22Rv1 (cell line): ENCODE data around the gene CRYGN.

ENCODE experiments used
- ZFX ChIP-seq: fragments of 450-650 bp; IDR thresholded peaks from 2 replicates; pipeline ENCODE4 v1.6.1; 2017; ENCODE audit warnings: antibody characterized with exemption, borderline replicate concordance
- TF ChIP-seq, protein P1 (sequence below): fragments of 450-650 bp; IDR thresholded peaks from 2 replicates; pipeline ENCODE4 v1.5.1; 2017; ENCODE audit warnings: mild to moderate bottlenecking

DNA sequence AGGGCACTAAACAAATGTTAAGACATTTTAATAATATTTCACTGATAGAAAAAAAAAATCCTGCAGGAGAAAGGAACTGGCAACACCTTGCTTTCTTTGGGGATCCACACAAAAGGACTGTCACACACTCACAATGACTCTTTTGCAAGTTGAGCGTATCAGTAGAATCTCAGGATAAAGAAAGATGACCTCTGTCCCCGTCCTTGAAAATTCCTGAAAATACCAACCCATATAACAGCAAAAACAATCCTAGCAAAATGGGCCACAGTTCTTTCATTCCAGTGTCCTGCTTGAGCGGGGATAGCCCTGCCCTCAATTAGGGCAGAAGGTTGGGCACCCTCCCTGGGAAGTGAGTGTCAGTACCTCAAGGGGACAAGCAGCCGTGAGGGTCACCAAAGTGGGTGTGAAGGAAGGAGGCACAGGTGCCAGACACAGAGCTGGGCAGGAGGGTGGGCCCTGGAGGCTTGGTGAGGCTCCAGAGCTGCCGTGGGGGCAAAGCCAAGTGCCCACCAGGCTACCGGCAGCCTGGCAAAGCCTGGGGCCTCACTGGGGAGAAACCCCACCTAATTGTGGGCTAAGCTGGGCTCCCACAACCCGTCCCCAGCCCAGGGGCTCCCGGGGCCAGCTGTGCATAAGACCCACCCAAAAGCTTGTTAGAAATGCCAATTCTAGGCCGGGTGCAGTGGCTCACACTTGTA, 32.9 kb downstream of the CRYGN start:
- TF ChIP-seq, protein P1, sequence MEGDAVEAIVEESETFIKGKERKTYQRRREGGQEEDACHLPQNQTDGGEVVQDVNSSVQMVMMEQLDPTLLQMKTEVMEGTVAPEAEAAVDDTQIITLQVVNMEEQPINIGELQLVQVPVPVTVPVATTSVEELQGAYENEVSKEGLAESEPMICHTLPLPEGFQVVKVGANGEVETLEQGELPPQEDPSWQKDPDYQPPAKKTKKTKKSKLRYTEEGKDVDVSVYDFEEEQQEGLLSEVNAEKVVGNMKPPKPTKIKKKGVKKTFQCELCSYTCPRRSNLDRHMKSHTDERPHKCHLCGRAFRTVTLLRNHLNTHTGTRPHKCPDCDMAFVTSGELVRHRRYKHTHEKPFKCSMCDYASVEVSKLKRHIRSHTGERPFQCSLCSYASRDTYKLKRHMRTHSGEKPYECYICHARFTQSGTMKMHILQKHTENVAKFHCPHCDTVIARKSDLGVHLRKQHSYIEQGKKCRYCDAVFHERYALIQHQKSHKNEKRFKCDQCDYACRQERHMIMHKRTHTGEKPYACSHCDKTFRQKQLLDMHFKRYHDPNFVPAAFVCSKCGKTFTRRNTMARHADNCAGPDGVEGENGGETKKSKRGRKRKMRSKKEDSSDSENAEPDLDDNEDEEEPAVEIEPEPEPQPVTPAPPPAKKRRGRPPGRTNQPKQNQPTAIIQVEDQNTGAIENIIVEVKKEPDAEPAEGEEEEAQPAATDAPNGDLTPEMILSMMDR: no peak
- TF ChIP-seq ZFX: no peak
